Measurements from ENCODE around the gene OPN1MW3. TPM values are rescaled to one million over a fixed set of nuclear protein-coding genes. Genes with fewer than 3 reads are reported as not detected.
"Not testable (repeated sequence)": the region's sequence is repeated elsewhere in the genome, so short reads cannot be mapped to it uniquely, and the experiment has no call there.

Gene OPN1MW3
- total and polyA plus RNA-seq, 2 donors, result 0.02 TPM; not detected in 1

- not testable (repeated sequence) for H3K36me3 ChIP-seq (ENCODE audit: control insufficient read depth in 2 of 2, insufficient read depth in 2 of 2, low read length in 1 of 2); DNase-seq (ENCODE audit: low read depth in 6 of 9, low spot score in 9 of 9); H3K27me3 ChIP-seq (ENCODE audit: control insufficient read depth in 2 of 2, insufficient read depth in 1 of 2, low read length in 1 of 2); H3K27ac ChIP-seq (ENCODE audit: low read depth in 1 of 2, low read length in 1 of 2); H3K4me1 ChIP-seq (ENCODE audit: control insufficient read depth in 2 of 2, insufficient read depth in 2 of 2, low read length in 2 of 2); H3K4me3 ChIP-seq (ENCODE audit: low read length in 2 of 2); H3K9me3 ChIP-seq (ENCODE audit: control insufficient read depth in 2 of 2, insufficient read depth in 1 of 2, low read length in 1 of 2)
- 92% methylated on average over 9 of the region's 11 CpGs for WGBS
Measured at GRCh38 chrX:154238939-154239559, 18.3 kb upstream of the OPN1MW3 start.

DNA sequence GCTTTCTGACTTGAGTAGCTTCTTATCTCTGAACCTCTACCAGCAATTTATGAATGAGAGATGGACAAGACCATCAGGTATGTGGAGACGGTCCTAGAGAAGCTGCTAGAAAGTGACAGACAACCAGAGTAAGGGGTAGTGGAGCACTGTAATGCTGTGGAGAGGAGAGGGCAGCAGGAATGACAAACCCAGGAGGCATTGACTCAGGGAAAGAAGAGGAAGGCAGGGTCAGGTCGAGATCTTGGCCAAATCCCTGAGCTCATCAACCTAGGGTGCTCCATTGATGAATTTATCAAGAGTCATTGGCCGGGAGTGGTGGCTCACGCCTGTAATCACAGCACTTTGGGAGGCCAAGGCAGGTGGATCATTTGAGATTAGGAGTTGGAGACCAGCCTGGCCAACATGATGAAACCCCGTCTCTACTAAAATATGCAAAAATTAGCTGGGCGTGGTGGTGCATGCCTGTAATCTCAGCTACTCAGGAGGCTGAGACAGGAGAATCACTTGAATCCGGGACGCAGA lies 17.3 kb upstream of the OPN1MW3 start:
- not testable (repeated sequence) for DNase-seq (ENCODE audit: low read depth in 6 of 9, low spot score in 9 of 9); H3K36me3 ChIP-seq (ENCODE audit: control insufficient read depth in 2 of 2, insufficient read depth in 2 of 2, low read length in 1 of 2); H3K4me1 ChIP-seq (ENCODE audit: control insufficient read depth in 2 of 2, insufficient read depth in 2 of 2, low read length in 2 of 2); H3K27ac ChIP-seq (ENCODE audit: low read depth in 1 of 2, low read length in 1 of 2); H3K9me3 ChIP-seq (ENCODE audit: control insufficient read depth in 2 of 2, insufficient read depth in 1 of 2, low read length in 1 of 2); H3K4me3 ChIP-seq (ENCODE audit: low read length in 2 of 2); H3K27me3 ChIP-seq (ENCODE audit: control insufficient read depth in 2 of 2, insufficient read depth in 1 of 2, low read length in 1 of 2)
- 91% methylated on average over 6 of the region's 8 CpGs for WGBS

- H3K27me3 ChIP-seq (ENCODE audit: control insufficient read depth in 2 of 2, insufficient read depth in 1 of 2, low read length in 1 of 2); H3K36me3 ChIP-seq (ENCODE audit: control insufficient read depth in 2 of 2, insufficient read depth in 2 of 2, low read length in 1 of 2); H3K9me3 ChIP-seq (ENCODE audit: control insufficient read depth in 2 of 2, insufficient read depth in 1 of 2, low read length in 1 of 2); H3K4me1 ChIP-seq (ENCODE audit: control insufficient read depth in 2 of 2, insufficient read depth in 2 of 2, low read length in 2 of 2); H3K4me3 ChIP-seq (ENCODE audit: low read length in 2 of 2); H3K27ac ChIP-seq (ENCODE audit: low read depth in 1 of 2, low read length in 1 of 2); DNase-seq (ENCODE audit: low read depth in 6 of 9, low spot score in 9 of 9): not testable (repeated sequence)
- WGBS, result no CpG with 5 or more reads among the region's 17 CpGs
Measured at GRCh38 chrX:154247377-154248045, 9.9 kb upstream of the OPN1MW3 start.

DNA sequence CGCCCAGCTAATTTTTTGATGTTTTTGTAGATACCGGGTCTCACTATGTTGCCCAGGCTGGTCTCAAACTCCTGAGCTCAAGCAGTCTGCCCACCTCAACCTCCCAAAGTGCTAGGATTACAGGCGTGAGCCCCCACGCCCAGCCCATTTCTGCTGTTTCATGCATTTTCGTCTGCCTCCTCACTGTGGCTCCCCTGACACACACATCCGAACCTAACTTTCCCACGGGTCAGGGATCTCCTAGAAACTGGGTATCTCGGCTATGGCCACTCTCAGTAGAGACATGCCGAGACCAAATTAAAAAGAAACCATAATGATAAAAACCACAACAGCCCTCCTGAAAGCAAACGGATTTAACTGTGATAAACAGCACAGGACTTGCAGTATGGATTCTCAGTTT lies 9.3 kb upstream of the OPN1MW3 start:
- not testable (repeated sequence) for DNase-seq (ENCODE audit: low read depth in 6 of 9, low spot score in 9 of 9)

GRCh38 chrX:154258711-154259110 lies 1.3 kb downstream of the OPN1MW3 start:
- no CpG with 5 or more reads among the region's 10 CpGs for WGBS
- not testable (repeated sequence) for H3K9me3 ChIP-seq (ENCODE audit: control insufficient read depth in 2 of 2, insufficient read depth in 1 of 2, low read length in 1 of 2); H3K4me3 ChIP-seq (ENCODE audit: low read length in 2 of 2); H3K4me1 ChIP-seq (ENCODE audit: control insufficient read depth in 2 of 2, insufficient read depth in 2 of 2, low read length in 2 of 2); H3K36me3 ChIP-seq (ENCODE audit: control insufficient read depth in 2 of 2, insufficient read depth in 2 of 2, low read length in 1 of 2); H3K27me3 ChIP-seq (ENCODE audit: control insufficient read depth in 2 of 2, insufficient read depth in 1 of 2, low read length in 1 of 2); H3K27ac ChIP-seq (ENCODE audit: low read depth in 1 of 2, low read length in 1 of 2); DNase-seq (ENCODE audit: low read depth in 6 of 9, low spot score in 9 of 9)

More for the DNA sequence above, 9.3 kb upstream of the OPN1MW3 start:
- not testable (repeated sequence) for H3K36me3 ChIP-seq (ENCODE audit: control insufficient read depth in 2 of 2, insufficient read depth in 2 of 2, low read length in 1 of 2); H3K4me1 ChIP-seq (ENCODE audit: control insufficient read depth in 2 of 2, insufficient read depth in 2 of 2, low read length in 2 of 2); H3K27me3 ChIP-seq (ENCODE audit: control insufficient read depth in 2 of 2, insufficient read depth in 1 of 2, low read length in 1 of 2); H3K27ac ChIP-seq (ENCODE audit: low read depth in 1 of 2, low read length in 1 of 2); H3K9me3 ChIP-seq (ENCODE audit: control insufficient read depth in 2 of 2, insufficient read depth in 1 of 2, low read length in 1 of 2); H3K4me3 ChIP-seq (ENCODE audit: low read length in 2 of 2)
- no CpG with 5 or more reads among the region's 10 CpGs for WGBS

- not testable (repeated sequence) for H3K4me3 ChIP-seq (ENCODE audit: low read length in 2 of 2); H3K27ac ChIP-seq (ENCODE audit: low read depth in 1 of 2, low read length in 1 of 2); DNase-seq (ENCODE audit: low read depth in 6 of 9, low spot score in 9 of 9); H3K9me3 ChIP-seq (ENCODE audit: control insufficient read depth in 2 of 2, insufficient read depth in 1 of 2, low read length in 1 of 2); H3K36me3 ChIP-seq (ENCODE audit: control insufficient read depth in 2 of 2, insufficient read depth in 2 of 2, low read length in 1 of 2); H3K27me3 ChIP-seq (ENCODE audit: control insufficient read depth in 2 of 2, insufficient read depth in 1 of 2, low read length in 1 of 2); H3K4me1 ChIP-seq (ENCODE audit: control insufficient read depth in 2 of 2, insufficient read depth in 2 of 2, low read length in 2 of 2)
- no CpG with 5 or more reads among the region's 6 CpGs for WGBS
Measured at GRCh38 chrX:154263072-154263471, 5.7 kb downstream of the OPN1MW3 start.

DNA sequence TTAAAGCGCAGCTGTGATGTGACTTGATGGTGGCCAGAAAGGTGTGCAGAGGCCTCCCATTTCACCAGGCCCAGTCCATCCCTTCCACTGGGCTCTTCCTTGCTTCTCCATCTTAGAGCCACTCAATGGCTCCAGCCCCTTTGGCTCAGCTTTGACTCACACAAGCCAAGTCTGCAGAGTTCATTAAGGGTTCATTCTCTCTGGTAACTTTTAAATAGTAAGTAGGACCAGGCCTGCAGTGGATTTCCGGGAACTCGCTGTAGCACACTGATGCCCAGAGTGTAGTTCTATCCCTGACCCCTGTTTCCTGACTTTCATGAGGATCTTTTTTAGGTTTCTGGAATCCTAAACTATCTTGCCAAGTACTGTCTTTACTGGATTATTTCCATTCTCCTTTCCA lies 11.9 kb downstream of the OPN1MW3 start:
- H3K27ac ChIP-seq (ENCODE audit: low read depth in 1 of 2, low read length in 1 of 2); DNase-seq (ENCODE audit: low read depth in 6 of 9, low spot score in 9 of 9); H3K36me3 ChIP-seq (ENCODE audit: control insufficient read depth in 2 of 2, insufficient read depth in 2 of 2, low read length in 1 of 2); H3K4me3 ChIP-seq (ENCODE audit: low read length in 2 of 2); H3K9me3 ChIP-seq (ENCODE audit: control insufficient read depth in 2 of 2, insufficient read depth in 1 of 2, low read length in 1 of 2); H3K27me3 ChIP-seq (ENCODE audit: control insufficient read depth in 2 of 2, insufficient read depth in 1 of 2, low read length in 1 of 2); H3K4me1 ChIP-seq (ENCODE audit: control insufficient read depth in 2 of 2, insufficient read depth in 2 of 2, low read length in 2 of 2): not testable (repeated sequence)
- no CpG with 5 or more reads among the region's 3 CpGs for WGBS

GRCh38 chrX:154284489-154285338 lies 27.3 kb downstream of the OPN1MW3 start:
- no CpG with 5 or more reads among the region's 23 CpGs for WGBS
- not testable (repeated sequence) for H3K4me3 ChIP-seq (ENCODE audit: low read length in 2 of 2); H3K27ac ChIP-seq (ENCODE audit: low read depth in 1 of 2, low read length in 1 of 2); H3K36me3 ChIP-seq (ENCODE audit: control insufficient read depth in 2 of 2, insufficient read depth in 2 of 2, low read length in 1 of 2); DNase-seq (ENCODE audit: low read depth in 6 of 9, low spot score in 9 of 9); H3K9me3 ChIP-seq (ENCODE audit: control insufficient read depth in 2 of 2, insufficient read depth in 1 of 2, low read length in 1 of 2); H3K27me3 ChIP-seq (ENCODE audit: control insufficient read depth in 2 of 2, insufficient read depth in 1 of 2, low read length in 1 of 2); H3K4me1 ChIP-seq (ENCODE audit: control insufficient read depth in 2 of 2, insufficient read depth in 2 of 2, low read length in 2 of 2)

- not testable (repeated sequence) for DNase-seq (ENCODE audit: low read depth in 6 of 9, low spot score in 9 of 9)
- no CpG with 5 or more reads among the region's 10 CpGs for WGBS
Measured at GRCh38 chrX:154286406-154286805, 29.0 kb downstream of the OPN1MW3 start.

More at GRCh38 chrX:154286406-154286805, 29.0 kb downstream of the OPN1MW3 start:
- not testable (repeated sequence) for H3K27ac ChIP-seq (ENCODE audit: low read depth in 1 of 2, low read length in 1 of 2); H3K36me3 ChIP-seq (ENCODE audit: control insufficient read depth in 2 of 2, insufficient read depth in 2 of 2, low read length in 1 of 2); H3K4me3 ChIP-seq (ENCODE audit: low read length in 2 of 2); H3K27me3 ChIP-seq (ENCODE audit: control insufficient read depth in 2 of 2, insufficient read depth in 1 of 2, low read length in 1 of 2); H3K4me1 ChIP-seq (ENCODE audit: control insufficient read depth in 2 of 2, insufficient read depth in 2 of 2, low read length in 2 of 2); H3K9me3 ChIP-seq (ENCODE audit: control insufficient read depth in 2 of 2, insufficient read depth in 1 of 2, low read length in 1 of 2)

All from thymus (tissue), 11 donors.